ENCODE measurements around the gene LHX6.

DNA sequence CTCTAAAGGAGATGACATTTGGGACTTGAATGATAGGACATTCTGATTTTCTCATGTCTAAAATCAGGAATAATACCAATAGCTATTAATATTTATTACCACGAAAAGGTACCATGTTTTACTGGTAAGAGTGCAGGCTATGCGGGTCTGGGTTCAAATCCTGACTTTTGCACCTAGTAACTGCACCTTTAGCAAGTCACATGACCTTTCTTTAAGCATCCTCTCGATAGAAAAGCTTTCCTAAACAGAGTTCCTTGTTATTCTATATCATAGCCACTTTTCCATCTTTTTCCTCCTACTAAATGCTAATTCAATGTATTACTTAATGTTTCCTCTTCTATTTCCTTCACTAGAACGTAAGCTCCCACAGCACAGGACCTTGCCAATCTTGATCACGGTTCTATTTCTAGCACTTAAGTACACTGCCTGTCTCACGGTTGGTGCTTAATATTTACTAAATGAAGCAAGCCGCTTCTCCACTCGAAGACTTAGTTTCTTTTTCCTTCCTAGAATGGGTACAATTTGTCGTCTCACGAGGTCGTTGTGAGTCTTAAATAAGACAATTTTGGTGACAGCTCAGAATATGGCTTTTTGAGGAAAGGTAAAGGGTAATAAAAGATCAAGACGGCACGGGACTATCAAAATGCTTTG lies 35.1 kb upstream of the LHX6 start:
- TF ChIP-seq ZNF816 (CRISPR knock-in tag; IDR thresholded peaks at IDR 0.05; ENCODE audit: borderline replicate concordance) (no peak), ZNF282 (IDR thresholded peaks at IDR 0.05; ENCODE audit: partially characterized antibody) (no peak), CHD2 (IDR thresholded peaks at IDR 0.05; ENCODE audit: low read depth, low read length) (no peak), POLR2A (IDR thresholded peaks at IDR 0.05; ENCODE audit: insufficient read depth in 1 of 2, low read depth in 2 of 2, low read length in 2 of 2) (no peak), RXRA (CRISPR knock-in tag; IDR thresholded peaks at IDR 0.05) (no peak), SIN3A (IDR thresholded peaks at IDR 0.05; ENCODE audit: borderline replicate concordance, low read depth, low read length) (no peak)
- TF ChIP-seq, protein P1, sequence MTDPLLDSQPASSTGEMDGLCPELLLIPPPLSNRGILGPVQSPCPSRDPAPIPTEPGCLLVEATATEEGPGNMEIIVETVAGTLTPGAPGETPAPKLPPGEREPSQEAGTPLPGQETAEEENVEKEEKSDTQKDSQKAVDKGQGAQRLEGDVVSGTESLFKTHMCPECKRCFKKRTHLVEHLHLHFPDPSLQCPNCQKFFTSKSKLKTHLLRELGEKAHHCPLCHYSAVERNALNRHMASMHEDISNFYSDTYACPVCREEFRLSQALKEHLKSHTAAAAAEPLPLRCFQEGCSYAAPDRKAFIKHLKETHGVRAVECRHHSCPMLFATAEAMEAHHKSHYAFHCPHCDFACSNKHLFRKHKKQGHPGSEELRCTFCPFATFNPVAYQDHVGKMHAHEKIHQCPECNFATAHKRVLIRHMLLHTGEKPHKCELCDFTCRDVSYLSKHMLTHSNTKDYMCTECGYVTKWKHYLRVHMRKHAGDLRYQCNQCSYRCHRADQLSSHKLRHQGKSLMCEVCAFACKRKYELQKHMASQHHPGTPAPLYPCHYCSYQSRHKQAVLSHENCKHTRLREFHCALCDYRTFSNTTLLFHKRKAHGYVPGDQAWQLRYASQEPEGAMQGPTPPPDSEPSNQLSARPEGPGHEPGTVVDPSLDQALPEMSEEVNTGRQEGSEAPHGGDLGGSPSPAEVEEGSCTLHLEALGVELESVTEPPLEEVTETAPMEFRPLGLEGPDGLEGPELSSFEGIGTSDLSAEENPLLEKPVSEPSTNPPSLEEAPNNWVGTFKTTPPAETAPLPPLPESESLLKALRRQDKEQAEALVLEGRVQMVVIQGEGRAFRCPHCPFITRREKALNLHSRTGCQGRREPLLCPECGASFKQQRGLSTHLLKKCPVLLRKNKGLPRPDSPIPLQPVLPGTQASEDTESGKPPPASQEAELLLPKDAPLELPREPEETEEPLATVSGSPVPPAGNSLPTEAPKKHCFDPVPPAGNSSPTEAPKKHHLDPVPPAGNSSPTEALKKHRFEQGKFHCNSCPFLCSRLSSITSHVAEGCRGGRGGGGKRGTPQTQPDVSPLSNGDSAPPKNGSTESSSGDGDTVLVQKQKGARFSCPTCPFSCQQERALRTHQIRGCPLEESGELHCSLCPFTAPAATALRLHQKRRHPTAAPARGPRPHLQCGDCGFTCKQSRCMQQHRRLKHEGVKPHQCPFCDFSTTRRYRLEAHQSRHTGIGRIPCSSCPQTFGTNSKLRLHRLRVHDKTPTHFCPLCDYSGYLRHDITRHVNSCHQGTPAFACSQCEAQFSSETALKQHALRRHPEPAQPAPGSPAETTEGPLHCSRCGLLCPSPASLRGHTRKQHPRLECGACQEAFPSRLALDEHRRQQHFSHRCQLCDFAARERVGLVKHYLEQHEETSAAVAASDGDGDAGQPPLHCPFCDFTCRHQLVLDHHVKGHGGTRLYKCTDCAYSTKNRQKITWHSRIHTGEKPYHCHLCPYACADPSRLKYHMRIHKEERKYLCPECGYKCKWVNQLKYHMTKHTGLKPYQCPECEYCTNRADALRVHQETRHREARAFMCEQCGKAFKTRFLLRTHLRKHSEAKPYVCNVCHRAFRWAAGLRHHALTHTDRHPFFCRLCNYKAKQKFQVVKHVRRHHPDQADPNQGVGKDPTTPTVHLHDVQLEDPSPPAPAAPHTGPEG (CRISPR knock-in tag; IDR thresholded peaks at IDR 0.05) = no peak
- TF ChIP-seq, protein P2, sequence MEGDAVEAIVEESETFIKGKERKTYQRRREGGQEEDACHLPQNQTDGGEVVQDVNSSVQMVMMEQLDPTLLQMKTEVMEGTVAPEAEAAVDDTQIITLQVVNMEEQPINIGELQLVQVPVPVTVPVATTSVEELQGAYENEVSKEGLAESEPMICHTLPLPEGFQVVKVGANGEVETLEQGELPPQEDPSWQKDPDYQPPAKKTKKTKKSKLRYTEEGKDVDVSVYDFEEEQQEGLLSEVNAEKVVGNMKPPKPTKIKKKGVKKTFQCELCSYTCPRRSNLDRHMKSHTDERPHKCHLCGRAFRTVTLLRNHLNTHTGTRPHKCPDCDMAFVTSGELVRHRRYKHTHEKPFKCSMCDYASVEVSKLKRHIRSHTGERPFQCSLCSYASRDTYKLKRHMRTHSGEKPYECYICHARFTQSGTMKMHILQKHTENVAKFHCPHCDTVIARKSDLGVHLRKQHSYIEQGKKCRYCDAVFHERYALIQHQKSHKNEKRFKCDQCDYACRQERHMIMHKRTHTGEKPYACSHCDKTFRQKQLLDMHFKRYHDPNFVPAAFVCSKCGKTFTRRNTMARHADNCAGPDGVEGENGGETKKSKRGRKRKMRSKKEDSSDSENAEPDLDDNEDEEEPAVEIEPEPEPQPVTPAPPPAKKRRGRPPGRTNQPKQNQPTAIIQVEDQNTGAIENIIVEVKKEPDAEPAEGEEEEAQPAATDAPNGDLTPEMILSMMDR (CRISPR knock-in tag; IDR thresholded peaks at IDR 0.05) = no peak
- TF ChIP-seq, protein P3, sequence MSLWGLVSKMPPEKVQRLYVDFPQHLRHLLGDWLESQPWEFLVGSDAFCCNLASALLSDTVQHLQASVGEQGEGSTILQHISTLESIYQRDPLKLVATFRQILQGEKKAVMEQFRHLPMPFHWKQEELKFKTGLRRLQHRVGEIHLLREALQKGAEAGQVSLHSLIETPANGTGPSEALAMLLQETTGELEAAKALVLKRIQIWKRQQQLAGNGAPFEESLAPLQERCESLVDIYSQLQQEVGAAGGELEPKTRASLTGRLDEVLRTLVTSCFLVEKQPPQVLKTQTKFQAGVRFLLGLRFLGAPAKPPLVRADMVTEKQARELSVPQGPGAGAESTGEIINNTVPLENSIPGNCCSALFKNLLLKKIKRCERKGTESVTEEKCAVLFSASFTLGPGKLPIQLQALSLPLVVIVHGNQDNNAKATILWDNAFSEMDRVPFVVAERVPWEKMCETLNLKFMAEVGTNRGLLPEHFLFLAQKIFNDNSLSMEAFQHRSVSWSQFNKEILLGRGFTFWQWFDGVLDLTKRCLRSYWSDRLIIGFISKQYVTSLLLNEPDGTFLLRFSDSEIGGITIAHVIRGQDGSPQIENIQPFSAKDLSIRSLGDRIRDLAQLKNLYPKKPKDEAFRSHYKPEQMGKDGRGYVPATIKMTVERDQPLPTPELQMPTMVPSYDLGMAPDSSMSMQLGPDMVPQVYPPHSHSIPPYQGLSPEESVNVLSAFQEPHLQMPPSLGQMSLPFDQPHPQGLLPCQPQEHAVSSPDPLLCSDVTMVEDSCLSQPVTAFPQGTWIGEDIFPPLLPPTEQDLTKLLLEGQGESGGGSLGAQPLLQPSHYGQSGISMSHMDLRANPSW (CRISPR knock-in tag; IDR thresholded peaks at IDR 0.05; ENCODE audit: borderline replicate concordance) = no peak
- TF ChIP-seq, protein P4, sequence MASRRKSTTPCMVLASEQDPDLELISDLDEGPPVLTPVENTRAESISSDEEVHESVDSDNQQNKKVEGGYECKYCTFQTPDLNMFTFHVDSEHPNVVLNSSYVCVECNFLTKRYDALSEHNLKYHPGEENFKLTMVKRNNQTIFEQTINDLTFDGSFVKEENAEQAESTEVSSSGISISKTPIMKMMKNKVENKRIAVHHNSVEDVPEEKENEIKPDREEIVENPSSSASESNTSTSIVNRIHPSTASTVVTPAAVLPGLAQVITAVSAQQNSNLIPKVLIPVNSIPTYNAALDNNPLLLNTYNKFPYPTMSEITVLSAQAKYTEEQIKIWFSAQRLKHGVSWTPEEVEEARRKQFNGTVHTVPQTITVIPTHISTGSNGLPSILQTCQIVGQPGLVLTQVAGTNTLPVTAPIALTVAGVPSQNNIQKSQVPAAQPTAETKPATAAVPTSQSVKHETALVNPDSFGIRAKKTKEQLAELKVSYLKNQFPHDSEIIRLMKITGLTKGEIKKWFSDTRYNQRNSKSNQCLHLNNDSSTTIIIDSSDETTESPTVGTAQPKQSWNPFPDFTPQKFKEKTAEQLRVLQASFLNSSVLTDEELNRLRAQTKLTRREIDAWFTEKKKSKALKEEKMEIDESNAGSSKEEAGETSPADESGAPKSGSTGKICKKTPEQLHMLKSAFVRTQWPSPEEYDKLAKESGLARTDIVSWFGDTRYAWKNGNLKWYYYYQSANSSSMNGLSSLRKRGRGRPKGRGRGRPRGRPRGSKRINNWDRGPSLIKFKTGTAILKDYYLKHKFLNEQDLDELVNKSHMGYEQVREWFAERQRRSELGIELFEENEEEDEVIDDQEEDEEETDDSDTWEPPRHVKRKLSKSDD (CRISPR knock-in tag; IDR thresholded peaks at IDR 0.05; ENCODE audit: low read depth) = no peak
- TF ChIP-seq, protein P5, sequence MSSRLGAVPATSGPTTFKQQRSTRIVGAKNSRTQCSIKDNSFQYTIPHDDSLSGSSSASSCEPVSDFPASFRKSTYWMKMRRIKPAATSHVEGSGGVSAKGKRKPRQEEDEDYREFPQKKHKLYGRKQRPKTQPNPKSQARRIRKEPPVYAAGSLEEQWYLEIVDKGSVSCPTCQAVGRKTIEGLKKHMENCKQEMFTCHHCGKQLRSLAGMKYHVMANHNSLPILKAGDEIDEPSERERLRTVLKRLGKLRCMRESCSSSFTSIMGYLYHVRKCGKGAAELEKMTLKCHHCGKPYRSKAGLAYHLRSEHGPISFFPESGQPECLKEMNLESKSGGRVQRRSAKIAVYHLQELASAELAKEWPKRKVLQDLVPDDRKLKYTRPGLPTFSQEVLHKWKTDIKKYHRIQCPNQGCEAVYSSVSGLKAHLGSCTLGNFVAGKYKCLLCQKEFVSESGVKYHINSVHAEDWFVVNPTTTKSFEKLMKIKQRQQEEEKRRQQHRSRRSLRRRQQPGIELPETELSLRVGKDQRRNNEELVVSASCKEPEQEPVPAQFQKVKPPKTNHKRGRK (CRISPR knock-in tag; IDR thresholded peaks at IDR 0.05) = no peak

Measured in HepG2 (cell line).